CD4-positive, alpha-beta T cell (primary cell): ENCODE data around the gene SUPT3H. TPM values are rescaled to one million over a fixed set of nuclear protein-coding genes. Genes with fewer than 3 reads are reported as not detected.

Experiments
- ATAC-seq: fragments of 200-7000 bp; cut with Tn5 transposase; one replicate; pipeline ENCODE4 v1.10.0; 2022; ENCODE audit warnings: mild to moderate bottlenecking; ENCODE audit not compliant: poor library complexity
- CTCF ChIA-PET: fragments of 350-600 bp; sonication (Branson Sonifier 250); formaldehyde crosslinking; loops from one replicate; lab custom pipeline; 2021; ENCODE audit warnings: antibody characterized with exemption, inconsistent platforms; lab: Charles Lee
- POLR2A ChIA-PET: fragments of 350-600 bp; sonication (Branson Sonifier 250); formaldehyde crosslinking; loops from one replicate; lab custom pipeline; 2021; ENCODE audit warnings: antibody characterized with exemption, inconsistent platforms; lab: Charles Lee
- DNase-seq, 14 experiments: peaks; one replicate each; pipeline ENCODE4 v3.0.0-alpha.2; 2013 to 2020; ENCODE audit warnings: mixed read lengths in 2 of 14
- H3K27ac ChIP-seq, 2 donors: one replicate each; pipeline versions ENCODE4 v1.5.1 to v1.7.0; 2013; ENCODE audit warnings: low read length in 2 of 2, low read depth in 1 of 2, mild to moderate bottlenecking in 1 of 2
- H3K27me3 ChIP-seq, 2 experiments: 1 replicate in 1 of 2; 2 replicates in 1 of 2; pipeline versions ENCODE4 v1.6.1 to v1.7.0; 2013; ENCODE audit warnings: low read length in 2 of 2, control low read depth in 1 of 2, mild to moderate bottlenecking in 1 of 2, moderate library complexity in 1 of 2; ENCODE audit not compliant: insufficient read depth in 2 of 2, control insufficient read depth in 1 of 2
- H3K36me3 ChIP-seq: one replicate; pipeline ENCODE4 v1.6.1; 2013; ENCODE audit warnings: low read length, control low read depth; ENCODE audit not compliant: insufficient read depth
- H3K4me1 ChIP-seq: one replicate; pipeline ENCODE4 v1.6.1; 2013; ENCODE audit warnings: low read length, control low read depth; ENCODE audit not compliant: insufficient read depth
- H3K4me3 ChIP-seq: one replicate; pipeline ENCODE4 v1.5.1; 2013; ENCODE audit warnings: mild to moderate bottlenecking, low read length, moderate library complexity
- H3K9me3 ChIP-seq, 2 experiments: 1 replicate in 1 of 2; 2 replicates in 1 of 2; pipeline versions ENCODE4 v1.6.1 to v1.7.0; 2013; ENCODE audit warnings: low read length in 2 of 2, mild to moderate bottlenecking in 2 of 2, control low read depth in 1 of 2, moderate library complexity in 1 of 2; ENCODE audit not compliant: control insufficient read depth in 1 of 2, insufficient read depth in 1 of 2
- H3K27ac Mint-ChIP-seq: one replicate; pipeline ENCODE4 v1.8.0; 2020; ENCODE audit warnings: mixed read lengths
- H3K27me3 Mint-ChIP-seq: one replicate; pipeline ENCODE4 v1.8.0; 2021; ENCODE audit warnings: mixed read lengths
- H3K36me3 Mint-ChIP-seq: one replicate; pipeline ENCODE4 v1.8.0; 2021; ENCODE audit warnings: low read depth, mixed read lengths
- H3K4me1 Mint-ChIP-seq: one replicate; pipeline ENCODE4 v1.8.0; 2021; ENCODE audit warnings: low read depth, mixed read lengths
- H3K4me3 Mint-ChIP-seq: one replicate; pipeline ENCODE4 v1.8.0; 2020; ENCODE audit warnings: mild to moderate bottlenecking, mixed read lengths
- H3K9me3 Mint-ChIP-seq: one replicate; pipeline ENCODE4 v1.8.0; 2020; ENCODE audit warnings: mixed read lengths
- intact Hi-C, 2 experiments: fragments of 100-400 bp; cut with DNase I in 1 of 2; cut with micrococcal nuclease in 1 of 2; formaldehyde crosslinking; loops; one replicate each; pipeline versions ENCODE4 v1.15.1 to v1.9.0; 2023 to 2025; cut with DNase I, micrococcal nuclease
- total RNA-seq, 174 experiments: library from RNA in 2 of 174; stranded (reverse) in 2 of 174; gene quantifications; one replicate each; pipeline ENCODE4 v1.2.3 and lab custom pipeline; 2021 to 2026
- TF ChIP-seq, protein P1 (sequence below): fragments of 200-600 bp; IDR thresholded peaks from one replicate; pipeline ENCODE4 v1.8.0; 2022; ENCODE audit warnings: antibody characterized with exemption, mild to moderate bottlenecking

SUPT3H gene
- total RNA-seq, 2 experiments from 2014 or later = 8.9 to 10.5 TPM

- Histone ChIP-seq H3K9me3 (no peaks in the 10 kb centered on the region), H3K27me3 (no peaks in the 10 kb centered on the region), H3K27ac (no peak overlapping the region), H3K4me3 (no peak overlapping the region), H3K4me1 (no peaks in the 10 kb centered on the region), H3K36me3 (no peaks in the 10 kb centered on the region)
- Mint-ChIP-seq H3K36me3 (no peaks in the 10 kb centered on the region), H3K27ac (no peak overlapping the region), H3K27me3 (no peaks in the 10 kb centered on the region), H3K9me3 (no peaks in the 10 kb centered on the region), H3K4me1 (no peaks in the 10 kb centered on the region), H3K4me3 (no peak overlapping the region)
- DNase-seq (no peak), ATAC-seq (no peak)
- intact Hi-C loops = no loop called here
- POLR2A ChIA-PET = no interaction called here
- CTCF ChIA-PET = no interaction called here
- TF ChIP-seq, protein P1, sequence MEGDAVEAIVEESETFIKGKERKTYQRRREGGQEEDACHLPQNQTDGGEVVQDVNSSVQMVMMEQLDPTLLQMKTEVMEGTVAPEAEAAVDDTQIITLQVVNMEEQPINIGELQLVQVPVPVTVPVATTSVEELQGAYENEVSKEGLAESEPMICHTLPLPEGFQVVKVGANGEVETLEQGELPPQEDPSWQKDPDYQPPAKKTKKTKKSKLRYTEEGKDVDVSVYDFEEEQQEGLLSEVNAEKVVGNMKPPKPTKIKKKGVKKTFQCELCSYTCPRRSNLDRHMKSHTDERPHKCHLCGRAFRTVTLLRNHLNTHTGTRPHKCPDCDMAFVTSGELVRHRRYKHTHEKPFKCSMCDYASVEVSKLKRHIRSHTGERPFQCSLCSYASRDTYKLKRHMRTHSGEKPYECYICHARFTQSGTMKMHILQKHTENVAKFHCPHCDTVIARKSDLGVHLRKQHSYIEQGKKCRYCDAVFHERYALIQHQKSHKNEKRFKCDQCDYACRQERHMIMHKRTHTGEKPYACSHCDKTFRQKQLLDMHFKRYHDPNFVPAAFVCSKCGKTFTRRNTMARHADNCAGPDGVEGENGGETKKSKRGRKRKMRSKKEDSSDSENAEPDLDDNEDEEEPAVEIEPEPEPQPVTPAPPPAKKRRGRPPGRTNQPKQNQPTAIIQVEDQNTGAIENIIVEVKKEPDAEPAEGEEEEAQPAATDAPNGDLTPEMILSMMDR = no peak
These were observed 122.3 kb downstream of the SUPT3H start for GRCh38 chr6:45255434-45255833.

GRCh38 chr6:45254253-45254652, 123.5 kb downstream of the SUPT3H start:
- intact Hi-C loops = no loop called here
- H3K4me3 Mint-ChIP-seq = no peak overlapping the region
- H3K27me3 Mint-ChIP-seq = no peaks in the 10 kb centered on the region
- Histone ChIP-seq H3K36me3 (no peaks in the 10 kb centered on the region), H3K4me3 (no peak overlapping the region), H3K9me3 (no peaks in the 10 kb centered on the region), H3K4me1 (no peaks in the 10 kb centered on the region), H3K27me3 (no peaks in the 10 kb centered on the region), H3K27ac (no peak overlapping the region)
- H3K27ac Mint-ChIP-seq = no peak overlapping the region
- DNase-seq (no peak), ATAC-seq (no peak)
- no peaks in the 10 kb centered on the region for H3K36me3 Mint-ChIP-seq
- TF ChIP-seq, protein P1 = no peak
- POLR2A ChIA-PET = no interaction called here
- CTCF ChIA-PET = no interaction called here
- peaks cover 4% of the 10 kb centered on the region for H3K4me1 Mint-ChIP-seq
- H3K9me3 Mint-ChIP-seq = no peaks in the 10 kb centered on the region

GRCh38 chr6:45253453-45253852, 124.3 kb downstream of the SUPT3H start:
- CTCF ChIA-PET = no interaction called here
- H3K9me3 ChIP-seq = no peaks in the 10 kb centered on the region
- no peak overlapping the region for H3K4me3 ChIP-seq
- Mint-ChIP-seq H3K27ac (no peak overlapping the region), H3K27me3 (no peaks in the 10 kb centered on the region), H3K4me1 (peaks cover 4% of the 10 kb centered on the region), H3K36me3 (no peaks in the 10 kb centered on the region), H3K9me3 (no peaks in the 10 kb centered on the region), H3K4me3 (no peak overlapping the region)
- H3K4me1 ChIP-seq = no peaks in the 10 kb centered on the region
- no peak for ATAC-seq
- no peaks in the 10 kb centered on the region for H3K36me3 ChIP-seq
- H3K27me3 ChIP-seq = no peaks in the 10 kb centered on the region
- DNase-seq = no peak
- POLR2A ChIA-PET = no interaction called here
- TF ChIP-seq, protein P1 = no peak
- intact Hi-C loops = no loop called here
- no peak overlapping the region for H3K27ac ChIP-seq
